H9 (cell line): ENCODE results near the gene AMT. TPM values are rescaled to one million over a fixed set of nuclear protein-coding genes. Genes with fewer than 3 reads are reported as not detected.

Source experiments
- DNase-seq: peaks from one replicate; pipeline ENCODE4 v3.0.0-alpha.2; 2017
- H2AFZ ChIP-seq: one replicate; pipeline ENCODE4 v1.6.1; 2013; ENCODE audit warnings: mild to moderate bottlenecking, low read length, control low read depth, moderate library complexity
- H2AK5ac ChIP-seq: 2 replicates; pipeline ENCODE4 v1.6.1; 2013; ENCODE audit warnings: low read length, control low read depth, mixed read lengths; ENCODE audit not compliant: insufficient read length
- H2BK120ac ChIP-seq: one replicate; pipeline ENCODE4 v1.6.1; 2013; ENCODE audit warnings: low read depth, mild to moderate bottlenecking, low read length, control low read depth, inconsistent platforms; ENCODE audit not compliant: poor library complexity, severe bottlenecking
- H2BK12ac ChIP-seq: 2 replicates; pipeline ENCODE4 v1.6.1; 2013; ENCODE audit warnings: low read length, control low read depth, mixed read lengths, low read depth; ENCODE audit not compliant: insufficient read length
- H2BK15ac ChIP-seq: 2 replicates; pipeline ENCODE4 v1.6.1; 2013; ENCODE audit warnings: low read depth, low read length, control low read depth
- H2BK20ac ChIP-seq: one replicate; pipeline ENCODE4 v1.6.1; 2013; ENCODE audit warnings: low read depth, mild to moderate bottlenecking, low read length, control low read depth, inconsistent platforms; ENCODE audit not compliant: poor library complexity, severe bottlenecking
- H2BK5ac ChIP-seq: 2 replicates; pipeline ENCODE4 v1.6.1; 2013; ENCODE audit warnings: low read length, control low read depth, mixed read lengths; ENCODE audit not compliant: insufficient read length
- H3K14ac ChIP-seq: 2 replicates; pipeline ENCODE4 v1.6.1; 2013; ENCODE audit warnings: low read length, control low read depth; ENCODE audit not compliant: insufficient read depth
- H3K18ac ChIP-seq: 2 replicates; pipeline ENCODE4 v1.6.1; 2013; ENCODE audit warnings: low read depth, mild to moderate bottlenecking, mixed read lengths, low read length, control low read depth; ENCODE audit not compliant: insufficient read length
- H3K23ac ChIP-seq: 2 replicates; pipeline ENCODE4 v1.6.1; 2013; ENCODE audit warnings: low read length, control low read depth, mixed read lengths, low read depth; ENCODE audit not compliant: insufficient read length
- H3K23me2 ChIP-seq: 2 replicates; pipeline ENCODE4 v1.6.1; 2013; ENCODE audit warnings: low read depth, mild to moderate bottlenecking, mixed read lengths, low read length, control low read depth; ENCODE audit not compliant: insufficient read length, poor library complexity, severe bottlenecking
- H3K27ac ChIP-seq: 2 replicates; pipeline ENCODE4 v1.5.1; 2013; ENCODE audit warnings: low read length, control low read depth, mixed read lengths, low read depth; ENCODE audit not compliant: insufficient read length
- H3K27me3 ChIP-seq: 2 replicates; pipeline ENCODE4 v1.6.1; 2013; ENCODE audit warnings: low read length, control low read depth, inconsistent platforms; ENCODE audit not compliant: insufficient read depth
- H3K4ac ChIP-seq: 2 replicates; pipeline ENCODE4 v1.6.1; 2013; ENCODE audit warnings: low read depth, mild to moderate bottlenecking, control low read depth, inconsistent platforms, low read length, moderate library complexity
- H3K4me1 ChIP-seq: 2 replicates; pipeline ENCODE4 v1.6.1; 2013; ENCODE audit warnings: low read length, control low read depth, inconsistent platforms; ENCODE audit not compliant: insufficient read depth
- H3K4me2 ChIP-seq: 2 replicates; pipeline ENCODE4 v1.6.1; 2013; ENCODE audit warnings: low read length, control low read depth, mixed read lengths; ENCODE audit not compliant: insufficient read length, insufficient read depth
- H3K56ac ChIP-seq: 2 replicates; pipeline ENCODE4 v1.6.1; 2013; ENCODE audit warnings: low read depth, mild to moderate bottlenecking, mixed read lengths, low read length, control low read depth; ENCODE audit not compliant: insufficient read length
- H3K79me1 ChIP-seq: 2 replicates; pipeline ENCODE4 v1.6.1; 2013; ENCODE audit warnings: low read depth, mild to moderate bottlenecking, moderate library complexity, low read length, control low read depth, inconsistent platforms; ENCODE audit not compliant: insufficient read depth, poor library complexity, severe bottlenecking
- H3K79me2 ChIP-seq: 2 replicates; pipeline ENCODE4 v1.6.1; 2013; ENCODE audit warnings: low read length, control low read depth, inconsistent platforms; ENCODE audit not compliant: insufficient read depth
- H3K9ac ChIP-seq: 2 replicates; pipeline ENCODE4 v1.6.1; 2013; ENCODE audit warnings: low read length, control low read depth, mixed read lengths; ENCODE audit not compliant: insufficient read length; ENCODE audit errors: extremely low read depth
- H3K9me3 ChIP-seq: one replicate; pipeline ENCODE4 v1.6.1; 2013; ENCODE audit warnings: low read depth, low read length, inconsistent platforms; ENCODE audit not compliant: control insufficient read depth
- H3T11ph ChIP-seq: one replicate; pipeline ENCODE4 v1.6.1; 2013; ENCODE audit warnings: mild to moderate bottlenecking, low read length, control low read depth, inconsistent platforms
- H4K20me1 ChIP-seq: one replicate; pipeline ENCODE4 v1.6.1; 2013; ENCODE audit not compliant: control insufficient read depth, insufficient read length, insufficient read depth
- H4K5ac ChIP-seq: 2 replicates; pipeline ENCODE4 v1.6.1; 2013; ENCODE audit warnings: low read depth, mild to moderate bottlenecking, mixed read lengths, low read length, control low read depth; ENCODE audit not compliant: insufficient read length
- H4K8ac ChIP-seq: replicated peaks from 2 replicates; pipeline ENCODE4 v1.6.1; 2013; ENCODE audit warnings: low read length, control low read depth, mixed read lengths, low read depth; ENCODE audit not compliant: insufficient read length
- H4K91ac ChIP-seq: 2 replicates; pipeline ENCODE4 v1.6.1; 2013; ENCODE audit warnings: low read depth, mild to moderate bottlenecking, moderate library complexity, mixed read lengths, low read length, control low read depth; ENCODE audit not compliant: insufficient read length
- H3K27ac Mint-ChIP-seq, 3 experiments: 2 replicates in 2 of 3; 3 replicates in 1 of 3; pipeline ENCODE4 v1.8.0; 2020 to 2021; ENCODE audit warnings: mixed read lengths in 3 of 3, mild to moderate bottlenecking in 1 of 3, moderate library complexity in 1 of 3
- H3K27me3 Mint-ChIP-seq: 2 replicates; pipeline ENCODE4 v1.8.0; 2021; ENCODE audit warnings: low read depth, mild to moderate bottlenecking, moderate library complexity, mixed read lengths
- H3K36me3 Mint-ChIP-seq, 3 experiments: 2 replicates in 2 of 3; 3 replicates in 1 of 3; pipeline ENCODE4 v1.8.0; 2020 to 2021; ENCODE audit warnings: low read depth in 3 of 3, mixed read lengths in 3 of 3; ENCODE audit not compliant: insufficient read depth in 1 of 3
- H3K4me1 Mint-ChIP-seq, 2 experiments: 2 replicates each; pipeline ENCODE4 v1.8.0; 2020; ENCODE audit warnings: mixed read lengths in 2 of 2
- H3K4me3 Mint-ChIP-seq, 2 experiments: 2 replicates in 1 of 2; 3 replicates in 1 of 2; pipeline ENCODE4 v1.8.0; 2020 to 2021; ENCODE audit warnings: mild to moderate bottlenecking in 2 of 2, mixed read lengths in 2 of 2, moderate library complexity in 1 of 2
- H3K9me3 Mint-ChIP-seq, 2 experiments: 2 replicates in 1 of 2; 3 replicates in 1 of 2; pipeline ENCODE4 v1.8.0; 2020; ENCODE audit warnings: mild to moderate bottlenecking in 2 of 2, mixed read lengths in 2 of 2, moderate library complexity in 1 of 2
- WGBS: extraction: QIAGEN DNeasy Blood & Tissue Kit; methylation state at CpG from one replicate; pipeline ENCODE4 v1.1.7; 2013; ENCODE audit warnings: missing lambda C conversion rate, low lambda C conversion rate, mixed read lengths; ENCODE audit not compliant: insufficient read length; ENCODE audit errors: extremely low coverage; 5-methylcytosine and 5-hydroxymethylcytosine counted together
- total RNA-seq: library from RNA; stranded (reverse); gene quantifications from 2 replicates; pipeline ENCODE4 v1.2.1, GENCODE V29; 2021
- TF ChIP-seq, protein P1 (sequence below): fragments of 200-600 bp; sonication (generic); conservative IDR thresholded peaks from 3 replicates; pipeline ENCODE4 v1.8.0; 2021; ENCODE audit warnings: antibody characterized with exemption, mild to moderate bottlenecking

Gene AMT
- total RNA-seq, 1 experiment from 2014 or later = 41.2 TPM

DNA sequence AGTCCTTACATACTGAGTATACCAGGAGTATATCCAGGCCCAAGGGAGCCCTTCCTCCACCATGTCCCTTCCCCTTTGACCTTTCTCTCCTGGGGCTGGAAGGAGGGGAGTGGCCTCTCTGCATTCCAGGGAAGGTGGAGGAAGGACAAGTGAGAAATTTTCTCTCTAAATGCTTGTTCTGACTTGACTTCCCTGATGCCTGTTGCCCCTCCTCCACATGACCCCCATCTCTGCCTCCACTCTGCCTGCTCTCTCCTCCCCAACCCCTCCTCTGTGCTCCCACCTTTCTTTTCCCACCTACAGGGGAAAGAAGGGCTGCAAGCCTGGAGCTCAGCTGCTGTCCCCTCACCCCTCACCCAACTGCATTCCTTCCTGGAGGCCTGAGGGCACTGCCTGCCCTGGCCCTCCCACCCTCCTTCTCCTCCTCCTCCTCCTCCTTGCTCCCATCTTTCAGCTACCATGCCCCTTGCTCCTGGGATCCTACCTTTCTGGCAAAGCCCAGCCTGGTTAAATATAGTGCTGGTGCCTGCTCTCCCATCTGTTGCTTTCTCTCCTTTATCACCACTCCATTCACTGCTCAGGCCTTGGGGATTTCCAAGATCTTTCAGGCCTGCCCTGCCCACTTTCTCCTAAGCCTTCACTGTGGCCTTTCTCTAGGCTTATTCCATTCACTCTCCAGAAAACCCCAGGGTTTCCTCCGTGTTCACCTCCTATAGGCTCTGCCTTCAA lies 39.3 kb upstream of the AMT start:
- Histone ChIP-seq H3K56ac (no peak overlapping the region), H3K4me2 (no peak overlapping the region), H4K8ac (no peak overlapping the region), H2BK12ac (no peak overlapping the region), H3K23me2 (no peaks in the 10 kb centered on the region), H2BK20ac (peak overlapping the region; percentile 33), H4K91ac (no peak overlapping the region), H3K9me3 (no peaks in the 10 kb centered on the region), H3K27ac (peak overlapping the region; percentile 27), H2AFZ (no peak overlapping the region), H3K27me3 (no peaks in the 10 kb centered on the region), H3K23ac (no peak overlapping the region), H3K18ac (peak overlapping the region; percentile 65), H2BK5ac (no peak overlapping the region), H4K5ac (no peak overlapping the region), H2BK120ac (no peak overlapping the region), H3K9ac (no peak overlapping the region), H2AK5ac (no peak overlapping the region), H3K79me2 (no peaks in the 10 kb centered on the region), H3K4ac (no peak overlapping the region; the same call in 1 of the 2 replicates), H3K4me1 (peaks cover 16% of the 10 kb centered on the region), H3K14ac (peak overlapping the region; percentile 62; the same call in 1 of the 2 replicates), H3K79me1 (no peaks in the 10 kb centered on the region), H4K20me1 (no peaks in the 10 kb centered on the region), H2BK15ac (no peak overlapping the region), H3T11ph (no peak overlapping the region)
- peak overlapping the region; percentile 1 to 57; a peak in 4 of 5 replicates for H3K4me3 Mint-ChIP-seq
- H3K4me1 Mint-ChIP-seq = peaks cover 47 to 51% of the 10 kb centered on the region in 2 experiments
- H3K9me3 Mint-ChIP-seq = no peaks in the 10 kb centered on the region
- H3K27me3 Mint-ChIP-seq = no peaks in the 10 kb centered on the region
- peak overlapping the region; percentile 89 to 98 (median 98) for H3K27ac Mint-ChIP-seq
- TF ChIP-seq, protein P1, sequence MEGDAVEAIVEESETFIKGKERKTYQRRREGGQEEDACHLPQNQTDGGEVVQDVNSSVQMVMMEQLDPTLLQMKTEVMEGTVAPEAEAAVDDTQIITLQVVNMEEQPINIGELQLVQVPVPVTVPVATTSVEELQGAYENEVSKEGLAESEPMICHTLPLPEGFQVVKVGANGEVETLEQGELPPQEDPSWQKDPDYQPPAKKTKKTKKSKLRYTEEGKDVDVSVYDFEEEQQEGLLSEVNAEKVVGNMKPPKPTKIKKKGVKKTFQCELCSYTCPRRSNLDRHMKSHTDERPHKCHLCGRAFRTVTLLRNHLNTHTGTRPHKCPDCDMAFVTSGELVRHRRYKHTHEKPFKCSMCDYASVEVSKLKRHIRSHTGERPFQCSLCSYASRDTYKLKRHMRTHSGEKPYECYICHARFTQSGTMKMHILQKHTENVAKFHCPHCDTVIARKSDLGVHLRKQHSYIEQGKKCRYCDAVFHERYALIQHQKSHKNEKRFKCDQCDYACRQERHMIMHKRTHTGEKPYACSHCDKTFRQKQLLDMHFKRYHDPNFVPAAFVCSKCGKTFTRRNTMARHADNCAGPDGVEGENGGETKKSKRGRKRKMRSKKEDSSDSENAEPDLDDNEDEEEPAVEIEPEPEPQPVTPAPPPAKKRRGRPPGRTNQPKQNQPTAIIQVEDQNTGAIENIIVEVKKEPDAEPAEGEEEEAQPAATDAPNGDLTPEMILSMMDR = 0 out of 3 replicates have a peak, but pooled peaks have one; percentile 12
- no peaks in the 10 kb centered on the region for H3K36me3 Mint-ChIP-seq
- DNase-seq = peak; percentile 91
- no CpG with 5 or more reads among the region's 1 CpG for WGBS
